Chondrocyte (in vitro differentiated cells): ENCODE results near the gene RPIA. TPM values are rescaled to one million over a fixed set of nuclear protein-coding genes. Genes with fewer than 3 reads are reported as not detected.

Experiments
- DNase-seq: peaks from one replicate; pipeline ENCODE4 v3.0.0; 2021; ENCODE audit warnings: mixed read lengths, low spot score
- H3K27ac Mint-ChIP-seq: one replicate; pipeline ENCODE4 v1.8.0; 2021; ENCODE audit warnings: mild to moderate bottlenecking, moderate library complexity, mixed read lengths; ENCODE audit not compliant: unreplicated experiment
- H3K27me3 Mint-ChIP-seq: 2 replicates; pipeline ENCODE4 v1.8.0; 2021; ENCODE audit warnings: low read depth, mixed read lengths
- H3K36me3 Mint-ChIP-seq: 2 replicates; pipeline ENCODE4 v1.8.0; 2021; ENCODE audit warnings: low read depth, mixed read lengths
- H3K4me1 Mint-ChIP-seq: 2 replicates; pipeline ENCODE4 v1.8.0; 2021; ENCODE audit warnings: low read depth, mild to moderate bottlenecking, mixed read lengths
- H3K4me3 Mint-ChIP-seq: one replicate; pipeline ENCODE4 v1.8.0; 2021; ENCODE audit warnings: mild to moderate bottlenecking, moderate library complexity, mixed read lengths; ENCODE audit not compliant: unreplicated experiment
- H3K9me3 Mint-ChIP-seq: 2 replicates; pipeline ENCODE4 v1.8.0; 2021; ENCODE audit warnings: low read depth, mixed read lengths
- CTCF ChIP-seq: fragments of 200-600 bp; sonication (generic); IDR thresholded peaks from 2 replicates; pipeline ENCODE4 v1.5.0; 2021; ENCODE audit warnings: antibody characterized with exemption, mild to moderate bottlenecking, moderate library complexity
- total RNA-seq: library from RNA; stranded (reverse); gene quantifications from 3 replicates; pipeline ENCODE4 v1.2.1, GENCODE V29; 2021

Gene RPIA
- total RNA-seq, 1 donor from 2014 or later, result 8.6 TPM

GRCh38 chr2:88751768-88752167 lies 60.3 kb downstream of the RPIA start:
- no peak overlapping the region for H3K4me3 Mint-ChIP-seq
- peaks cover 24% of the 10 kb centered on the region for H3K36me3 Mint-ChIP-seq
- TF ChIP-seq CTCF, result no peak
- peaks cover 11% of the 10 kb centered on the region for H3K4me1 Mint-ChIP-seq
- DNase-seq, result no peak
- H3K9me3 Mint-ChIP-seq, result no peaks in the 10 kb centered on the region
- H3K27me3 Mint-ChIP-seq, result no peaks in the 10 kb centered on the region
- H3K27ac Mint-ChIP-seq, result no peak overlapping the region

GRCh38 chr2:88753833-88754584 lies 62.5 kb downstream of the RPIA start:
- Mint-ChIP-seq H3K27me3 (no peaks in the 10 kb centered on the region), H3K9me3 (peaks cover 15% of the 10 kb centered on the region), H3K36me3 (peaks cover 19% of the 10 kb centered on the region), H3K4me3 (no peak overlapping the region), H3K4me1 (peaks cover 5% of the 10 kb centered on the region), H3K27ac (peak overlapping the region; percentile 45)
- no peak for TF ChIP-seq CTCF
- no peak for DNase-seq

GRCh38 chr2:88754585-88755320 lies 63.3 kb downstream of the RPIA start:
- H3K27me3 Mint-ChIP-seq, result no peaks in the 10 kb centered on the region
- no peak overlapping the region for H3K27ac Mint-ChIP-seq
- peaks cover 17% of the 10 kb centered on the region for H3K9me3 Mint-ChIP-seq
- DNase-seq, result no peak
- no peak for TF ChIP-seq CTCF
- H3K4me3 Mint-ChIP-seq, result no peak overlapping the region
- H3K36me3 Mint-ChIP-seq, result peaks cover 20% of the 10 kb centered on the region
- peaks cover 5% of the 10 kb centered on the region for H3K4me1 Mint-ChIP-seq

GRCh38 chr2:88755836-88756235 lies 64.4 kb downstream of the RPIA start:
- peaks cover 13% of the 10 kb centered on the region for H3K36me3 Mint-ChIP-seq

More at GRCh38 chr2:88755836-88756235, 64.4 kb downstream of the RPIA start:
- Mint-ChIP-seq H3K4me1 (peaks cover 5% of the 10 kb centered on the region), H3K27me3 (no peaks in the 10 kb centered on the region), H3K9me3 (peaks cover 17% of the 10 kb centered on the region), H3K27ac (no peak overlapping the region), H3K4me3 (no peak overlapping the region)
- TF ChIP-seq CTCF, result no peak
- no peak for DNase-seq
